Testis (tissue), 3 donors: ENCODE results near the gene NAGPA. TPM values are rescaled to one million over a fixed set of nuclear protein-coding genes. Genes with fewer than 3 reads are reported as not detected.

ENCODE experiments used
- DNase-seq: peaks from one replicate; pipeline ENCODE4 v3.0.0-alpha.2; 2019
- H3K27ac ChIP-seq, 2 donors: fragments of 200-600 bp; sonication (generic); one replicate each; pipeline ENCODE4 v1.5.1; 2019
- H3K27me3 ChIP-seq: fragments of 200-600 bp; sonication (generic); one replicate; pipeline ENCODE4 v1.5.1; 2019
- H3K36me3 ChIP-seq: fragments of 200-600 bp; sonication (generic); one replicate; pipeline ENCODE4 v1.5.1; 2017; ENCODE audit warnings: low read depth; ENCODE audit errors: missing control alignments
- H3K4me1 ChIP-seq: fragments of 200-600 bp; sonication (generic); one replicate; pipeline ENCODE4 v1.5.1; 2019
- H3K4me3 ChIP-seq, 2 donors: fragments of 200-600 bp; sonication (generic); one replicate each; pipeline ENCODE4 v1.5.1; 2017 to 2019
- H3K9me3 ChIP-seq: fragments of 200-600 bp; sonication (generic); one replicate; pipeline ENCODE4 v1.5.1; 2017
- POLR2A ChIP-seq: fragments of 450-650 bp; IDR thresholded peaks from one replicate; pipeline ENCODE4 v1.6.1; 2017; ENCODE audit warnings: antibody characterized with exemption, mild to moderate bottlenecking, moderate library complexity
- WGBS, 2 donors: methylation state at CpG; one replicate each; pipeline ENCODE4 v1.1.5; 2018; 5-methylcytosine and 5-hydroxymethylcytosine counted together
- intact Hi-C: fragments of 100-400 bp; cut with DNase I; formaldehyde crosslinking; loops from one replicate; pipeline ENCODE4 v1.15.1; 2023; ENCODE audit warnings: low total_unique reads
- polyA plus RNA-seq: library from polyadenylated mRNA; stranded (reverse); fragments of 350-450 nt; fragmentation: Illumina TruSeq; extraction: RNeasy Lipid Tissue Mini Kit (QIAGEN cat#74804); gene quantifications from one replicate; pipeline ENCODE4 v1.2.3, GENCODE V29; 2014; ENCODE audit warnings: low read depth, low replicate concordance; ENCODE audit not compliant: insufficient read depth
- total RNA-seq, 2 donors: library from RNA; depleted of rRNA; stranded (reverse); fragments of >200 nt; gene quantifications; one replicate each; pipeline ENCODE4 v1.2.3, GENCODE V29; 2016
- TF ChIP-seq, protein P1 (sequence below), 3 experiments: fragments of 450-650 bp in 2 of 3; fragments of 200-600 bp in 1 of 3; sonication (generic) in 1 of 3; IDR thresholded peaks; one replicate each; pipeline ENCODE4 v1.5.1; 2016 to 2019; ENCODE audit warnings: antibody characterized with exemption in 3 of 3, mild to moderate bottlenecking in 2 of 3, moderate library complexity in 1 of 3

The NAGPA gene
- total and polyA plus RNA-seq, 3 donors from 2014 or later = 11.4 to 39.0 (median 38.7) TPM

DNA sequence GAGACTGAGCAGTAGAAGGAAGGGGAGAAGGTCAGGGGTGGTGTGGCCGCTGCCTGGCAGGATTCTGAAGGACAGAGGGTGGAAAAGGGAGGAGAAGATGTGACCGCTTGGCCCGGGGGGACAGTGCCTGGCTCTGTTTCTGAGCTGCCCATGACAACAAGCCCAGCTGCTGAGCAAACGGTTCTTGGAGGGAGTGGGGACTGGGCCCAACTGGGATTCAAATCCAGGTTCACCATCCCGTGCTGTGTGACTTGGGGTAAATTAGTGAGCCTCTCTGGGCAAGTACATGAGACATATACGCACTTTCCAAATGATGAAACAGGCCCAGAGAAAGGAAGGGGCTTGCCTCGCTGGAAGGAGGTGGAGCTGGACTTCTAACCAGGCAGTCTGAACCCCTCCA lies 52.3 kb downstream of the NAGPA start:
- Histone ChIP-seq H3K27me3 (no peaks in the 10 kb centered on the region), H3K4me3 (no peak overlapping the region), H3K4me1 (peaks cover 8% of the 10 kb centered on the region), H3K9me3 (no peaks in the 10 kb centered on the region), H3K27ac (no peak overlapping the region), H3K36me3 (no peaks in the 10 kb centered on the region)
- no peak for TF ChIP-seq POLR2A
- TF ChIP-seq, protein P1, sequence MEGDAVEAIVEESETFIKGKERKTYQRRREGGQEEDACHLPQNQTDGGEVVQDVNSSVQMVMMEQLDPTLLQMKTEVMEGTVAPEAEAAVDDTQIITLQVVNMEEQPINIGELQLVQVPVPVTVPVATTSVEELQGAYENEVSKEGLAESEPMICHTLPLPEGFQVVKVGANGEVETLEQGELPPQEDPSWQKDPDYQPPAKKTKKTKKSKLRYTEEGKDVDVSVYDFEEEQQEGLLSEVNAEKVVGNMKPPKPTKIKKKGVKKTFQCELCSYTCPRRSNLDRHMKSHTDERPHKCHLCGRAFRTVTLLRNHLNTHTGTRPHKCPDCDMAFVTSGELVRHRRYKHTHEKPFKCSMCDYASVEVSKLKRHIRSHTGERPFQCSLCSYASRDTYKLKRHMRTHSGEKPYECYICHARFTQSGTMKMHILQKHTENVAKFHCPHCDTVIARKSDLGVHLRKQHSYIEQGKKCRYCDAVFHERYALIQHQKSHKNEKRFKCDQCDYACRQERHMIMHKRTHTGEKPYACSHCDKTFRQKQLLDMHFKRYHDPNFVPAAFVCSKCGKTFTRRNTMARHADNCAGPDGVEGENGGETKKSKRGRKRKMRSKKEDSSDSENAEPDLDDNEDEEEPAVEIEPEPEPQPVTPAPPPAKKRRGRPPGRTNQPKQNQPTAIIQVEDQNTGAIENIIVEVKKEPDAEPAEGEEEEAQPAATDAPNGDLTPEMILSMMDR (IDR thresholded peaks at IDR 0.05) = no peak
- DNase-seq = no peak
- intact Hi-C loops = no loop called here
- WGBS, 2 donors = 64 to 72% methylated on average over 7 of the region's 7 CpGs

- WGBS, 2 donors = 80 to 83% methylated on average over 10 of the region's 10 CpGs
- no peak overlapping the region for H3K4me3 ChIP-seq
- H3K4me1 ChIP-seq = peaks cover 8% of the 10 kb centered on the region
- H3K9me3 ChIP-seq = no peaks in the 10 kb centered on the region
- intact Hi-C loops = no loop called here
- TF ChIP-seq, protein P1 (IDR thresholded peaks at IDR 0.05) = no peak
- TF ChIP-seq POLR2A = no peak
- DNase-seq = no peak
- no peaks in the 10 kb centered on the region for H3K36me3 ChIP-seq
- no peaks in the 10 kb centered on the region for H3K27me3 ChIP-seq
- H3K27ac ChIP-seq = no peak overlapping the region
Observed at GRCh38 chr16:4980691-4981090, 53.0 kb downstream of the NAGPA start.

DNA sequence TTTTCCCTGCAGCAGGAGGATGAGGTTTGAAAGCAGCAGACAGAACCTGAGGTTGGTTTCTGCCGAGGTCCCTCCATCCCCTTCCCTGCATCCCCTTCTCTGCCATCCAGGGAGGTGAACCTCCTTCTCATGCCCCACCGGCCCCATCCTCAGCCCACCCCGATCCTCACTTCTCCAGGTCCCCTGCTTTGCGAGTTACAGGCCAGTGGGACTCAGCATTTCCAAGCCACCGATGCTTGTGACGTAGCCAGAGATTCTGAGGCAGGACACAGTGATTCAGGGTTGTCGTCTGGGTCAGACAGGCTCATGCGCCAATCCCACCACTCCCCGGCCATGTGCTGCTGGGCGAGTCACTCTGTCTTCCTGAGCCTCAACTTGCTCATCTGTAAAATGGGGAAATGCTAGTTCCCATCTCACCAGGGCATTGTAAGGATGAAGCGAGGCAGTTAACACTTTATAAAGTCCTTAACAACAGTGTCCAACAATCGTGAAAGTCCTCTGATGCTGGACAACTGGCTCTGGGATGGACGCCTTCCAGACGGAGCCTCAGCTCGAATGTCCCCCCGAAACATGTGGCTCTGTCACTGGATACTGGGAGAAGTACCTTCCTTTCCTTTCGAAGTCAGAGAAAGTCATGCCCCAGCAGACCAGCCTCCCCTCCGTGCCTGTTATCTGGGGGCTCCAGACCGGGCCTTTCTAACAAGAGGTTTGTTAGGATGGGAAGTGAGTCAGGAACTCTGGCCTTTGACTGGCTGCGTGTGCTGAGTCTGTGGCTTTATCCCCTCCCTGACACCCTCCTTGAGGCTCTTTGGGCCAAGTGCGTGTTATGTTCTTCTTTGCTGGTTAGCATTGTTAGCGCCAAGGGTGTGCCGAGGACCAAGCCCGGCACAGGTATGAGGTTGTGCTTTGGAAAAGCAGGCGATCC lies 53.7 kb downstream of the NAGPA start:
- intact Hi-C loops = no loop called here
- 80 to 86% methylated on average over 23 to 25 of the region's 25 CpGs for WGBS, 2 donors
- no peak for TF ChIP-seq POLR2A
- TF ChIP-seq, protein P1 (IDR thresholded peaks at IDR 0.05) = no peak
- no peak for DNase-seq
- Histone ChIP-seq H3K27ac (no peak overlapping the region), H3K9me3 (no peaks in the 10 kb centered on the region), H3K36me3 (no peaks in the 10 kb centered on the region), H3K4me1 (peaks cover 8% of the 10 kb centered on the region), H3K27me3 (no peaks in the 10 kb centered on the region), H3K4me3 (no peak overlapping the region)

DNA sequence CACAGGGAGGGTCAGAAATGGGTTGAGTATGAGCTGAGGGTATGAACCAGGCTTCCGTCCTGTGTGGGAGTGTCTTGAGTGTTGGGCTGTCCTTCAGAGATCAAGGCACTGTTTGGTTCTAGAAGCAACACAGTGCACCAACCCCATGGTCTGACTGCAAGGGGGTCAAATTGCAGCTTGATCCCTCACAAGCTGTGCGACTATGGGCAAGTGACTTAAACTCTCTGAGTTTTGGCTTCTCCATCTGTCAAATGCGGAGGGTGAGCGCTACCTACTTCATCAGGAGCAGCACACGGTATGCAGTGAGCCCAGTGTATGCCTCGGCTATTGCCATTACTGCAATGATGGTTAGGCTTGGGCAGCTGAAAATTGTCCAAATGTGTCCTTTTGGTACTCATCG lies 54.6 kb downstream of the NAGPA start:
- 70 to 78% methylated on average over 7 of the region's 7 CpGs for WGBS, 2 donors
- H3K27ac ChIP-seq = no peak overlapping the region
- TF ChIP-seq POLR2A = no peak
- TF ChIP-seq, protein P1 (IDR thresholded peaks at IDR 0.05) = no peak
- H3K36me3 ChIP-seq = no peaks in the 10 kb centered on the region
- H3K9me3 ChIP-seq = no peaks in the 10 kb centered on the region
- intact Hi-C loops = no loop called here
- no peaks in the 10 kb centered on the region for H3K27me3 ChIP-seq
- peaks cover 8% of the 10 kb centered on the region for H3K4me1 ChIP-seq
- H3K4me3 ChIP-seq = no peak overlapping the region
- DNase-seq = no peak
